Right lobe of liver (tissue), 4 donors: ENCODE measurements around the gene PEMT.

ENCODE experiments used
- POLR2A ChIP-seq: fragments of 450-650 bp; IDR thresholded peaks from one replicate; pipeline ENCODE4 v1.6.1; 2017; ENCODE audit warnings: antibody characterized with exemption, mild to moderate bottlenecking
- TF ChIP-seq, protein P1 (sequence below), 4 donors: fragments of 200-600 bp in 3 of 4; fragments of 450-650 bp in 1 of 4; IDR thresholded peaks; one replicate each; pipeline versions ENCODE4 v1.5.1 to v1.8.0; 2016 to 2022; ENCODE audit warnings: antibody characterized with exemption in 4 of 4, mild to moderate bottlenecking in 2 of 4
- donor health status: DM: no; HTN: no; CAD: no.
- donor health status: DM: no; HTN: no; CAD: no.
- donor health status: DM: no; HTN: yes; CAD: no.

DNA sequence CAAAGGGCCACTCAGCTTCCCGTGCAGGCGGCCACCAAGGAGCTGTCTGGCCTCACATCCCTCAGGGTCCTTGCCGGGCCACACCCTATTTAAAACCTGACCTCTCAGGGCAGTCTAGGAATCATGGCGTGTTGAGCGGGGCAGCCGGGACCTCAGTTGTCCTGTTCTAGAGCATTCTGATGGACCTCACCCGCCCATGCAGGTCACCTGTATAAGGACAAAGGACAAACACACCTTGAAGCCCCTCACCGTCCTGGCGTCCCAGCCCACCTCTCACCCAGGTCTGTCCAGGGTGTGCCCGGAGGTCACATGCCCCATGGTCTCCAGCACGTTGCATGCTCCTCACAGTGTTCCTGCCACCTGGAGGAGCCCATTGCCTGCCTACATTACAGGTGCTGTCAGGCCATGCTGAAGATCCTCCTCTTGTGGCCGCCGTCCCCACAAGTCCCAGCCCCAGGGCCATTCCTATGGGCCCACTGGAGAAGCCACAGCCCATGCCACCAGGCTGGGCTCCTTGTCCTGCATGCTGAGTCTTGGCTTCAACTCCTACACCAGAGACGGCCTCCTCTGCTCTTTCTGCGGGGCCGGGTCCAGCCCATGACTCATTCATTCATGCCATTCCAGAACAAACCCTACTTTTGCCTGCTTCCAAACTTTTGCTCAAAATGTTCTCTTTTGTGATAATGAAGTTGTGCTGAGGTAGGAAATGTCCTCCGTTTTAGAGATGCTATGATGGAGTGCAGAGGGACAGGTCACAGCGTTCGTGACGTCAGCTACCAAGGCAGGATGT is 46.3 kb downstream of the PEMT start:
- TF ChIP-seq, protein P1, sequence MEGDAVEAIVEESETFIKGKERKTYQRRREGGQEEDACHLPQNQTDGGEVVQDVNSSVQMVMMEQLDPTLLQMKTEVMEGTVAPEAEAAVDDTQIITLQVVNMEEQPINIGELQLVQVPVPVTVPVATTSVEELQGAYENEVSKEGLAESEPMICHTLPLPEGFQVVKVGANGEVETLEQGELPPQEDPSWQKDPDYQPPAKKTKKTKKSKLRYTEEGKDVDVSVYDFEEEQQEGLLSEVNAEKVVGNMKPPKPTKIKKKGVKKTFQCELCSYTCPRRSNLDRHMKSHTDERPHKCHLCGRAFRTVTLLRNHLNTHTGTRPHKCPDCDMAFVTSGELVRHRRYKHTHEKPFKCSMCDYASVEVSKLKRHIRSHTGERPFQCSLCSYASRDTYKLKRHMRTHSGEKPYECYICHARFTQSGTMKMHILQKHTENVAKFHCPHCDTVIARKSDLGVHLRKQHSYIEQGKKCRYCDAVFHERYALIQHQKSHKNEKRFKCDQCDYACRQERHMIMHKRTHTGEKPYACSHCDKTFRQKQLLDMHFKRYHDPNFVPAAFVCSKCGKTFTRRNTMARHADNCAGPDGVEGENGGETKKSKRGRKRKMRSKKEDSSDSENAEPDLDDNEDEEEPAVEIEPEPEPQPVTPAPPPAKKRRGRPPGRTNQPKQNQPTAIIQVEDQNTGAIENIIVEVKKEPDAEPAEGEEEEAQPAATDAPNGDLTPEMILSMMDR (IDR thresholded peaks at IDR 0.05) = no peak
- no peak for TF ChIP-seq POLR2A
